Heart right ventricle (tissue), 16 donors: Measurements from ENCODE around the gene TSHR. TPM values are rescaled to one million over a fixed set of nuclear protein-coding genes. Genes with fewer than 3 reads are reported as not detected.
A peak's percentile ranks its signal among the peaks of the same experiment; 100 is the strongest.

Source experiments
- ATAC-seq, 8 donors: fragments of 200-7000 bp; cut with Tn5 transposase; one replicate each; pipeline ENCODE4 v1.9.1; 2020; ENCODE audit warnings: mild to moderate bottlenecking in 8 of 8, moderate library complexity in 8 of 8, moderate number of reproducible peaks in 1 of 8
- DNase-seq, 2 donors: peaks; one replicate each; pipeline ENCODE4 v3.0.0-alpha.2; 2020
- H3K27ac ChIP-seq, 10 donors: fragments of 200-600 bp; sonication (generic) in 2 of 10; one replicate each; pipeline versions ENCODE4 v1.5.0 to v1.8.0; 2020 to 2022; ENCODE audit warnings: mild to moderate bottlenecking in 3 of 10
- H3K27me3 ChIP-seq, 7 donors: fragments of 200-600 bp; one replicate each; pipeline ENCODE4 v1.8.0; 2021 to 2022; ENCODE audit warnings: mild to moderate bottlenecking in 2 of 7
- H3K36me3 ChIP-seq, 9 donors: fragments of 200-600 bp; sonication (generic) in 1 of 9; one replicate each; pipeline versions ENCODE4 v1.5.0 to v1.8.0; 2020 to 2022; ENCODE audit warnings: mild to moderate bottlenecking in 2 of 9
- H3K4me1 ChIP-seq, 9 donors: fragments of 200-600 bp; sonication (generic) in 1 of 9; one replicate each; pipeline versions ENCODE4 v1.5.0 to v1.8.0; 2020 to 2022; ENCODE audit warnings: mild to moderate bottlenecking in 4 of 9
- H3K4me3 ChIP-seq, 10 donors: fragments of 200-600 bp; sonication (generic) in 2 of 10; one replicate each; pipeline versions ENCODE4 v1.5.0 to v1.8.0; 2020 to 2022; ENCODE audit warnings: mild to moderate bottlenecking in 7 of 10, moderate library complexity in 2 of 10
- H3K9me3 ChIP-seq, 11 donors: fragments of 200-600 bp in 10 of 11; sonication (generic) in 2 of 11; one replicate each; pipeline versions ENCODE4 v1.5.0 to v1.8.0; 2013 to 2022; ENCODE audit warnings: mild to moderate bottlenecking in 2 of 11, control low read depth in 1 of 11, moderate library complexity in 1 of 11
- WGBS, 2 donors: extraction: QIAGEN DNeasy Blood & Tissue Kit; methylation state at CpG; one replicate each; pipeline ENCODE4 v1.1.7; 2013; ENCODE audit warnings: inconsistent platforms in 1 of 2; 5-methylcytosine and 5-hydroxymethylcytosine counted together
- intact Hi-C, 10 donors: fragments of 100-400 bp; cut with DNase I; formaldehyde crosslinking; loops; one replicate each; pipeline versions ENCODE4 v1.11.1 to v1.14.2; 2022
- polyA plus RNA-seq, 2 donors: library from polyadenylated mRNA; stranded (reverse); fragments of 200-250 nt; gene quantifications; one replicate each; pipeline ENCODE4 v1.2.3, GENCODE V29; 2013
- total RNA-seq, 10 donors: library from RNA; stranded (reverse); fragmentation: NEBNext Ultra II Directional in 3 of 10; extraction: Animal tissue kit (Norgen Biotek cat#: 25700) in 3 of 10; gene quantifications; one replicate each; pipeline versions ENCODE4 v1.2.1 to v1.2.4, GENCODE V29; 2021 to 2023
- TF ChIP-seq, protein P1 (sequence below), 9 donors: fragments of 200-600 bp; sonication (generic) in 2 of 9; IDR thresholded peaks; one replicate each; pipeline versions ENCODE4 v1.5.0 to v1.8.0; 2021 to 2022; ENCODE audit warnings: antibody characterized with exemption in 9 of 9, mild to moderate bottlenecking in 5 of 9, moderate library complexity in 1 of 9
- donor health status: Arrhythmogenic right ventricular cardiomyopathy.
- donor health status: ischemic (EF 13 %, LVEDD 7.1; RV severe dilation, severe dysfunction).
- donor health status: healthy with polysubstance abuse.
- donor health status: DM: no; HTN: yes; CAD: no.
- donor health status: DM: no; HTN: no; CAD: no.
- donor health status: ischemic (EF 25% LVEDD 6.9; RV normal size, moderate dysfunction).
- donor health status: ischemic (EF 25% LVEDD 5.7; RV mildly dilated, moderate dysfunction).
- donor health status: healthy.
- donor health status: DM: yes; HTN: yes; CAD: no.
- donor health status: Ischemic cardiomyopathy.
- donor health status: ischemic (EF 35%, LVEDD 5.7; RV mildly dilated, moderate dysfunction).
- donor health status: nonischemic (EF 11% LVEDD 7.7; RV severe dilation, severe dysfunction).
- donor health status: DM: yes; HTN: yes; CAD: no.
- donor health status: PGD.
- donor health status: ischemic (EF 29% LVEDD 5.4; RV normal size, mild dysfunction).
- donor health status: nonischemic (EF 23%, LVEDD 6.1; RV moderate dilation, normal function).

Gene TSHR
- total and polyA plus RNA-seq, 12 donors = 0.04 TPM; not detected in 11

DNA sequence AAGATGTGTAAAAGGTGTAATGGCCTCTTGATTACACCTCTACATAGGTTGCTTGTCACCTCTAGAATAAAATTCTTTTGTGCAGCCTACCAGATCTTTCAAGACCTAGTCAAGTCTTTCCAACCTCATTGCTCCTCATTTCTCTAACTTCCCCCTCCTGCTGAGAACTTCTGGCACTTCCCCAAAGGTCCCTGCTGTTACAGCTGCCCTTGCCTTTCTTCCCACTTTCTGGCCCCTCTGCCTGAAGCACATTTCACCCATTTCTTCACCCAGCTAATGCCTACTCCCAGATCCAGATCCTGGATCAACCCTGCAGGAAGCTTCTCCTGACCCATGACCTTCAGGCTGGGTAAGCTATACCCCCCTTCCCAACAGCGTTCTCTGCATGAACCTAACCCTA, 1.5 kb downstream of the TSHR start:
- ATAC-seq = no peak
- Histone ChIP-seq H3K27ac (no peak overlapping the region), H3K27me3 (peaks cover 0 to 25% (median 15%) of the 10 kb centered on the region in 7 donors), H3K9me3 (no peaks in the 10 kb centered on the region), H3K36me3 (no peaks in the 10 kb centered on the region), H3K4me3 (no peak overlapping the region), H3K4me1 (peaks cover 0 to 28% (median 9%) of the 10 kb centered on the region in 9 donors)
- 77 to 80% methylated on average over 1 of the region's 1 CpG for WGBS, 2 donors
- intact Hi-C loops = loop anchor here in 4 of 10 donors (2.0 to 10.0 kb wide), 4 partner anchors 30 to 498 kb away; no protein-coding TSS in a partner anchor
- TF ChIP-seq, protein P1, sequence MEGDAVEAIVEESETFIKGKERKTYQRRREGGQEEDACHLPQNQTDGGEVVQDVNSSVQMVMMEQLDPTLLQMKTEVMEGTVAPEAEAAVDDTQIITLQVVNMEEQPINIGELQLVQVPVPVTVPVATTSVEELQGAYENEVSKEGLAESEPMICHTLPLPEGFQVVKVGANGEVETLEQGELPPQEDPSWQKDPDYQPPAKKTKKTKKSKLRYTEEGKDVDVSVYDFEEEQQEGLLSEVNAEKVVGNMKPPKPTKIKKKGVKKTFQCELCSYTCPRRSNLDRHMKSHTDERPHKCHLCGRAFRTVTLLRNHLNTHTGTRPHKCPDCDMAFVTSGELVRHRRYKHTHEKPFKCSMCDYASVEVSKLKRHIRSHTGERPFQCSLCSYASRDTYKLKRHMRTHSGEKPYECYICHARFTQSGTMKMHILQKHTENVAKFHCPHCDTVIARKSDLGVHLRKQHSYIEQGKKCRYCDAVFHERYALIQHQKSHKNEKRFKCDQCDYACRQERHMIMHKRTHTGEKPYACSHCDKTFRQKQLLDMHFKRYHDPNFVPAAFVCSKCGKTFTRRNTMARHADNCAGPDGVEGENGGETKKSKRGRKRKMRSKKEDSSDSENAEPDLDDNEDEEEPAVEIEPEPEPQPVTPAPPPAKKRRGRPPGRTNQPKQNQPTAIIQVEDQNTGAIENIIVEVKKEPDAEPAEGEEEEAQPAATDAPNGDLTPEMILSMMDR (IDR thresholded peaks at IDR 0.05) = no peak
- peak in 1 of 2 donors; percentile 8 for DNase-seq

DNA sequence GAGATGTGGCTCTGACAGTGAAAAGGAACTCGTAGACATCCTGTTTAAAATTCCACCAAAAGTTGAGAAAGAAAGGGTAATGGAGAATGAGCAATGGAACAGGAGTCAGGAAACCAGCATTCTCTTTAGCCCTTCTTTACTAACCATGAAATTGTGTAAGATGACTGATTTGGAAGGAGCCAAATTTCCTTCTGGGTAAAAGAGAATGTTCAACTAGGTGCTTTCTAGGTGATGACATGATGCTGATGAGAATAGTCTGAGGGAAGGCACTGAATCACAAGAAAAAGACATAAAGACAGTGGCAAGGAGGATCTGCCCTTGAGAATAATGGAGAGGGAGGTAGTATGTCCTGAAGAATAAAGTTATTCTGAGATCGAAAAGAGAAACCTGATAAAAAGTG, 2.2 kb downstream of the TSHR start:
- no peak for ATAC-seq
- TF ChIP-seq, protein P1 (IDR thresholded peaks at IDR 0.05) = no peak
- 76 to 77% methylated on average over 2 of the region's 2 CpGs for WGBS, 2 donors
- no peaks in the 10 kb centered on the region for H3K36me3 ChIP-seq
- H3K9me3 ChIP-seq = no peaks in the 10 kb centered on the region
- intact Hi-C loops = loop anchor here in 4 of 10 donors (2.0 to 10.0 kb wide), 4 partner anchors 29 to 497 kb away; no protein-coding TSS in a partner anchor
- DNase-seq = no peak
- no peak overlapping the region for H3K4me3 ChIP-seq
- H3K27ac ChIP-seq = no peak overlapping the region
- peaks cover 0 to 28% (median 9%) of the 10 kb centered on the region in 9 donors for H3K4me1 ChIP-seq
- peaks cover 0 to 25% (median 15%) of the 10 kb centered on the region in 7 donors for H3K27me3 ChIP-seq

- WGBS, 2 donors = 73 to 87% methylated on average over 2 of the region's 2 CpGs
- ATAC-seq (no peak), DNase-seq (no peak)
- H3K27ac ChIP-seq = no peak overlapping the region
- peaks cover 0 to 28% (median 9%) of the 10 kb centered on the region in 9 donors for H3K4me1 ChIP-seq
- H3K36me3 ChIP-seq = no peaks in the 10 kb centered on the region
- H3K4me3 ChIP-seq = no peak overlapping the region
- no peaks in the 10 kb centered on the region for H3K9me3 ChIP-seq
- peaks cover 0 to 25% (median 15%) of the 10 kb centered on the region in 7 donors for H3K27me3 ChIP-seq
- intact Hi-C loops = loop anchor here in 4 of 10 donors (10.0 kb wide), 3 partner anchors 207 to 497 kb away; no protein-coding TSS in a partner anchor
- TF ChIP-seq, protein P1 (IDR thresholded peaks at IDR 0.05) = no peak
Observed at GRCh38 chr14:80958226-80958625, 2.8 kb downstream of the TSHR start.

DNA sequence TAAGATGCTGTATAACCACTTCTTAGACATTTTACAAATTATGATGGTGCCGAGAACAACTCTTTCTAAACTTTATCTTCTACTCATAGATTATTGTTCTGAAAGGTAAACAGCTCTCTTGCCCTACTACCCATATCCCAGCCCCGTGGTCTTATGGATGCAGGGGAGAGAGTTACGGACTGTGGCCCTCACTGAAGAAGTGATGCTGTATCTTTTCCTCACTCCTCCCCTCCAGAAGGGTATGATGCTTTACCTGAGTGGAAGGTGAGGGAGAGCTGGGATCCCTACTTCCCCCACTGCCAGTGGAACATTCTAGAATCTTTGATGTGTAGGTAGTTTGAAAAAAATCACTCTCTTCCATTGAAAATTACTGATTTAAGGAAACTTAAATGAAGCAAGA, 3.5 kb downstream of the TSHR start:
- peaks cover 0 to 25% (median 15%) of the 10 kb centered on the region in 7 donors for H3K27me3 ChIP-seq
- TF ChIP-seq, protein P1 (IDR thresholded peaks at IDR 0.05) = no peak
- intact Hi-C loops = loop anchor here in 4 of 10 donors (10.0 kb wide), 3 partner anchors 206 to 496 kb away; no protein-coding TSS in a partner anchor
- no peaks in the 10 kb centered on the region for H3K36me3 ChIP-seq
- 61 to 71% methylated on average over 3 of the region's 3 CpGs for WGBS, 2 donors
- peaks cover 0 to 28% (median 9%) of the 10 kb centered on the region in 9 donors for H3K4me1 ChIP-seq
- ATAC-seq (no peak), DNase-seq (no peak)
- H3K4me3 ChIP-seq = no peak overlapping the region
- peak overlapping the region in 1 of 10 donors; percentile 61 for H3K27ac ChIP-seq
- no peaks in the 10 kb centered on the region for H3K9me3 ChIP-seq
